HepG2 (cell line): Measurements from ENCODE around the gene SLC8A2.

Experiments
- HCFC1 ChIP-seq: fragments of 150-350 bp; IDR thresholded peaks from 2 replicates; pipeline ENCODE4 v1.6.1; 2014; ENCODE audit warnings: low read depth, low read length
- SIN3A ChIP-seq: IDR thresholded peaks from 2 replicates; pipeline ENCODE4 v1.6.1; 2011; ENCODE audit warnings: low read depth, mild to moderate bottlenecking, control low read depth, low read length, borderline replicate concordance
- TF ChIP-seq, protein P1 (sequence below), 2 experiments: IDR thresholded peaks; 2 replicates each; pipeline ENCODE4 v1.6.1; 2011 to 2012; ENCODE audit warnings: low read length in 2 of 2, borderline replicate concordance in 1 of 2, low read depth in 1 of 2, mild to moderate bottlenecking in 1 of 2, moderate library complexity in 1 of 2
- TF ChIP-seq, protein P2 (sequence below): IDR thresholded peaks from 2 replicates; pipeline ENCODE4 v1.6.1; 2016; ENCODE audit warnings: control low read depth
- TF ChIP-seq, protein P3 (sequence below): sonication (generic); formaldehyde crosslinking; IDR thresholded peaks from 2 replicates; pipeline ENCODE4 v1.5.1; 2020; ENCODE audit warnings: mild to moderate bottlenecking, missing genetic modification reagents, moderate library complexity

DNA sequence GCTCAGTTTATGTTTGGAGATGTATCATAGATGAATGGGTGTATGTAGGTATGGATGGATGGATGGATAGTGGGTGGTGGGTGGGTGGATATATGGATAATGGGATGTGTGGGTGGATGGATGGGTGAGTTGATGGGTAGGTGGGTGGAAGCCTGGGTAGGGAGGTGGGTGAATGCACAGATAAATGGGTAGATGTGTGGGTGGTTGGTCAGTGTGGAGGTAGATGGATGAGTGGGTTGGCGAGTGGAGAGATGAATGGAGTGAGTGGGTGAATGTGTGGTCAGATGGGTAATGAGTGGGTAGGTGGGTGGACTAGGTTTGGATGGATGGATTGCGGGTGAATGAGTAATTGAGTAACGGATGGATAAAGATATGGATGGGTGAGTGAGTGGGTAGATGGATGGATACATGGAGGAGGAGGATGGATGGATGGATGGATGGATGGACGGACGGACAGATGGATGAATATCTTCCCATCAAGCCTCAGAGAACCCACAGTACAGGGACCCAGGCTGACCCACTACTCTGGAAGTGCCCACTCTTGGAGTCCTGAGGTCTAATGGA, 65.8 kb downstream of the SLC8A2 start:
- TF ChIP-seq HCFC1 = no peak
- no peak for TF ChIP-seq SIN3A
- TF ChIP-seq, protein P1, sequence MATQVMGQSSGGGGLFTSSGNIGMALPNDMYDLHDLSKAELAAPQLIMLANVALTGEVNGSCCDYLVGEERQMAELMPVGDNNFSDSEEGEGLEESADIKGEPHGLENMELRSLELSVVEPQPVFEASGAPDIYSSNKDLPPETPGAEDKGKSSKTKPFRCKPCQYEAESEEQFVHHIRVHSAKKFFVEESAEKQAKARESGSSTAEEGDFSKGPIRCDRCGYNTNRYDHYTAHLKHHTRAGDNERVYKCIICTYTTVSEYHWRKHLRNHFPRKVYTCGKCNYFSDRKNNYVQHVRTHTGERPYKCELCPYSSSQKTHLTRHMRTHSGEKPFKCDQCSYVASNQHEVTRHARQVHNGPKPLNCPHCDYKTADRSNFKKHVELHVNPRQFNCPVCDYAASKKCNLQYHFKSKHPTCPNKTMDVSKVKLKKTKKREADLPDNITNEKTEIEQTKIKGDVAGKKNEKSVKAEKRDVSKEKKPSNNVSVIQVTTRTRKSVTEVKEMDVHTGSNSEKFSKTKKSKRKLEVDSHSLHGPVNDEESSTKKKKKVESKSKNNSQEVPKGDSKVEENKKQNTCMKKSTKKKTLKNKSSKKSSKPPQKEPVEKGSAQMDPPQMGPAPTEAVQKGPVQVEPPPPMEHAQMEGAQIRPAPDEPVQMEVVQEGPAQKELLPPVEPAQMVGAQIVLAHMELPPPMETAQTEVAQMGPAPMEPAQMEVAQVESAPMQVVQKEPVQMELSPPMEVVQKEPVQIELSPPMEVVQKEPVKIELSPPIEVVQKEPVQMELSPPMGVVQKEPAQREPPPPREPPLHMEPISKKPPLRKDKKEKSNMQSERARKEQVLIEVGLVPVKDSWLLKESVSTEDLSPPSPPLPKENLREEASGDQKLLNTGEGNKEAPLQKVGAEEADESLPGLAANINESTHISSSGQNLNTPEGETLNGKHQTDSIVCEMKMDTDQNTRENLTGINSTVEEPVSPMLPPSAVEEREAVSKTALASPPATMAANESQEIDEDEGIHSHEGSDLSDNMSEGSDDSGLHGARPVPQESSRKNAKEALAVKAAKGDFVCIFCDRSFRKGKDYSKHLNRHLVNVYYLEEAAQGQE (IDR thresholded peaks at IDR 0.05; ENCODE audit: borderline replicate concordance in 1 of 2, low read depth in 1 of 2, low read length in 2 of 2) = no peak
- TF ChIP-seq, protein P2, sequence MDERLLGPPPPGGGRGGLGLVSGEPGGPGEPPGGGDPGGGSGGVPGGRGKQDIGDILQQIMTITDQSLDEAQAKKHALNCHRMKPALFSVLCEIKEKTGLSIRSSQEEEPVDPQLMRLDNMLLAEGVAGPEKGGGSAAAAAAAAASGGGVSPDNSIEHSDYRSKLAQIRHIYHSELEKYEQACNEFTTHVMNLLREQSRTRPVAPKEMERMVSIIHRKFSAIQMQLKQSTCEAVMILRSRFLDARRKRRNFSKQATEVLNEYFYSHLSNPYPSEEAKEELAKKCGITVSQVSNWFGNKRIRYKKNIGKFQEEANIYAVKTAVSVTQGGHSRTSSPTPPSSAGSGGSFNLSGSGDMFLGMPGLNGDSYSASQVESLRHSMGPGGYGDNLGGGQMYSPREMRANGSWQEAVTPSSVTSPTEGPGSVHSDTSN = no peak
- TF ChIP-seq, protein P3, sequence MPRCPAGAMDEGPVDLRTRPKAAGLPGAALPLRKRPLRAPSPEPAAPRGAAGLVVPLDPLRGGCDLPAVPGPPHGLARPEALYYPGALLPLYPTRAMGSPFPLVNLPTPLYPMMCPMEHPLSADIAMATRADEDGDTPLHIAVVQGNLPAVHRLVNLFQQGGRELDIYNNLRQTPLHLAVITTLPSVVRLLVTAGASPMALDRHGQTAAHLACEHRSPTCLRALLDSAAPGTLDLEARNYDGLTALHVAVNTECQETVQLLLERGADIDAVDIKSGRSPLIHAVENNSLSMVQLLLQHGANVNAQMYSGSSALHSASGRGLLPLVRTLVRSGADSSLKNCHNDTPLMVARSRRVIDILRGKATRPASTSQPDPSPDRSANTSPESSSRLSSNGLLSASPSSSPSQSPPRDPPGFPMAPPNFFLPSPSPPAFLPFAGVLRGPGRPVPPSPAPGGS = no peak
